ENCODE data around the gene SLC51A. TPM values are rescaled to one million over a fixed set of nuclear protein-coding genes. Genes with fewer than 3 reads are reported as not detected.
"Not testable (repeated sequence)": the region's sequence is repeated elsewhere in the genome, so short reads cannot be mapped to it uniquely, and the experiment has no call there.

Gene SLC51A
- total and polyA plus RNA-seq, 2 of the 13 experiments (the other 11 are each of a cell fraction or from before 2014, with no cell fraction given) = 4.3 to 48.8 TPM

- TF ChIP-seq, protein P1, sequence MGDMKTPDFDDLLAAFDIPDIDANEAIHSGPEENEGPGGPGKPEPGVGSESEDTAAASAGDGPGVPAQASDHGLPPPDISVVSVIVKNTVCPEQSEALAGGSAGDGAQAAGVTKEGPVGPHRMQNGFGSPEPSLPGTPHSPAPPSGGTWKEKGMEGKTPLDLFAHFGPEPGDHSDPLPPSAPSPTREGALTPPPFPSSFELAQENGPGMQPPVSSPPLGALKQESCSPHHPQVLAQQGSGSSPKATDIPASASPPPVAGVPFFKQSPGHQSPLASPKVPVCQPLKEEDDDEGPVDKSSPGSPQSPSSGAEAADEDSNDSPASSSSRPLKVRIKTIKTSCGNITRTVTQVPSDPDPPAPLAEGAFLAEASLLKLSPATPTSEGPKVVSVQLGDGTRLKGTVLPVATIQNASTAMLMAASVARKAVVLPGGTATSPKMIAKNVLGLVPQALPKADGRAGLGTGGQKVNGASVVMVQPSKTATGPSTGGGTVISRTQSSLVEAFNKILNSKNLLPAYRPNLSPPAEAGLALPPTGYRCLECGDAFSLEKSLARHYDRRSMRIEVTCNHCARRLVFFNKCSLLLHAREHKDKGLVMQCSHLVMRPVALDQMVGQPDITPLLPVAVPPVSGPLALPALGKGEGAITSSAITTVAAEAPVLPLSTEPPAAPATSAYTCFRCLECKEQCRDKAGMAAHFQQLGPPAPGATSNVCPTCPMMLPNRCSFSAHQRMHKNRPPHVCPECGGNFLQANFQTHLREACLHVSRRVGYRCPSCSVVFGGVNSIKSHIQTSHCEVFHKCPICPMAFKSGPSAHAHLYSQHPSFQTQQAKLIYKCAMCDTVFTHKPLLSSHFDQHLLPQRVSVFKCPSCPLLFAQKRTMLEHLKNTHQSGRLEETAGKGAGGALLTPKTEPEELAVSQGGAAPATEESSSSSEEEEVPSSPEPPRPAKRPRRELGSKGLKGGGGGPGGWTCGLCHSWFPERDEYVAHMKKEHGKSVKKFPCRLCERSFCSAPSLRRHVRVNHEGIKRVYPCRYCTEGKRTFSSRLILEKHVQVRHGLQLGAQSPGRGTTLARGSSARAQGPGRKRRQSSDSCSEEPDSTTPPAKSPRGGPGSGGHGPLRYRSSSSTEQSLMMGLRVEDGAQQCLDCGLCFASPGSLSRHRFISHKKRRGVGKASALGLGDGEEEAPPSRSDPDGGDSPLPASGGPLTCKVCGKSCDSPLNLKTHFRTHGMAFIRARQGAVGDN (CRISPR knock-in tag; IDR thresholded peaks at IDR 0.05) = peak; percentile 82
These were observed 7.2 kb upstream of the SLC51A start (continued) for GRCh38 chr3:196208942-196209695.

DNA sequence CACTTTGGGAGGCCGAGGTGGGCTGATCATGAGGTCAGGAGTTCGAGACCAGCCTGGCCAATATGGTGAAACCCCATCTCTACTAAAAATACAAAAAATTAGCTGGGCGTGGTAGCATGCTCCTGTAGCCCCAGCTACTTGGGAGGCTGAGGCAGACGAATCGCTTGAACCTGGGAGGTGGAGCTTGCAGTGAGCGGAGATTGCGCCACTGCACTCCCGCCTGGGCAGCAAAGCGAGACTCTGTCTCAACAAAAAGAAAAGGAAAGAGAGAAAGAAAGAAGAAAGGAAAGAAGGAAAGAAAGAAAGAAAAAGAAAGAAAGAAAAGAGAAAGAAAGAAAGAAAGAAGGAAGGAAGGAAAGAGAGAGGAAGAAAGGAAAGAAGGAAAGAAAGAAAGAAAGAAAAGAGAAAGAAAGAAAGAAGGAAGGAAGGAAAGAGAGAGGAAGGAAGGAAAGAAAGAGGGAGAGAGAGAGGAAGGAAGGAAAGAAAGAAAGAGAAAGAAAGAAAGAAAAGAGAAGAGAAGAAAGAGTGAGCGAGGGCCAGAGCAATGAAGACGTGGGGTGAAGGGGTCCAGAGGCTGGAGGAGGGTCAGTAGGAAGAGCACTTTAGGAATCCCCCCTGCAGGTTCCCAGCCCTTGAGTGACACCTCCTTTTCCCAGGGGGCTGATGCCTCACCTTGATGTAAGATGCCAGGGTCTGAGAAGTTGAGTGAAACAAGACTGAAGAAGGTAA lies 6.2 kb upstream of the SLC51A start:
- DNase-seq (ENCODE audit: low spot score); FAIRE-seq; H3K36me3 ChIP-seq (replicated peaks in 1 of 2; ENCODE audit: control insufficient read depth in 1 of 2, insufficient read depth in 2 of 2, low read length in 2 of 2); H4K20me1 ChIP-seq (ENCODE audit: insufficient read depth, low read length); H3K27ac ChIP-seq (ENCODE audit: extremely low read length, insufficient read depth, low read length); H3K79me2 ChIP-seq (ENCODE audit: insufficient read depth, low read length); POLR2A ChIA-PET; H3K9ac ChIP-seq (ENCODE audit: insufficient read depth, low read depth, low read length); in situ Hi-C loops (cut with HindIII; ENCODE audit: extremely low pct_ligation_motif_present, low pct_unique_long_range_greater_than_20kb); H2AFZ ChIP-seq (ENCODE audit: low read length); H3K9me3 ChIP-seq (ENCODE audit: low read length); H3K27me3 ChIP-seq (ENCODE audit: control insufficient read depth in 1 of 2, insufficient read depth in 2 of 2, low read length in 2 of 2); ATAC-seq; BruUV-seq (replicated peaks); CTCF ChIA-PET (ENCODE audit: low intra/inter-chr PET ratio, low total read pairs); H3K4me3 ChIP-seq (replicated peaks in 1 of 3; ENCODE audit: insufficient read depth in 1 of 3, low read depth in 2 of 3, low read length in 3 of 3): not testable (repeated sequence)
- Histone ChIP-seq H3K4me2 (ENCODE audit: low read depth, low read length) (peak overlapping the region; percentile 59), H3K4me1 (ENCODE audit: insufficient read depth, low read length) (peaks cover 81% of the 10 kb centered on the region)
- 91% methylated on average over 11 of the region's 11 CpGs for WGBS (ENCODE audit: low lambda C conversion rate)
- intact Hi-C loops (cut with micrococcal nuclease; ENCODE audit: unreplicated experiment) = loop anchor here (5.0 kb wide), 1 partner anchor 307 kb away; the partner anchor contains the start of gene SMCO1
